ENCODE data around the gene PTPRT.

PTPRT gene

DNA sequence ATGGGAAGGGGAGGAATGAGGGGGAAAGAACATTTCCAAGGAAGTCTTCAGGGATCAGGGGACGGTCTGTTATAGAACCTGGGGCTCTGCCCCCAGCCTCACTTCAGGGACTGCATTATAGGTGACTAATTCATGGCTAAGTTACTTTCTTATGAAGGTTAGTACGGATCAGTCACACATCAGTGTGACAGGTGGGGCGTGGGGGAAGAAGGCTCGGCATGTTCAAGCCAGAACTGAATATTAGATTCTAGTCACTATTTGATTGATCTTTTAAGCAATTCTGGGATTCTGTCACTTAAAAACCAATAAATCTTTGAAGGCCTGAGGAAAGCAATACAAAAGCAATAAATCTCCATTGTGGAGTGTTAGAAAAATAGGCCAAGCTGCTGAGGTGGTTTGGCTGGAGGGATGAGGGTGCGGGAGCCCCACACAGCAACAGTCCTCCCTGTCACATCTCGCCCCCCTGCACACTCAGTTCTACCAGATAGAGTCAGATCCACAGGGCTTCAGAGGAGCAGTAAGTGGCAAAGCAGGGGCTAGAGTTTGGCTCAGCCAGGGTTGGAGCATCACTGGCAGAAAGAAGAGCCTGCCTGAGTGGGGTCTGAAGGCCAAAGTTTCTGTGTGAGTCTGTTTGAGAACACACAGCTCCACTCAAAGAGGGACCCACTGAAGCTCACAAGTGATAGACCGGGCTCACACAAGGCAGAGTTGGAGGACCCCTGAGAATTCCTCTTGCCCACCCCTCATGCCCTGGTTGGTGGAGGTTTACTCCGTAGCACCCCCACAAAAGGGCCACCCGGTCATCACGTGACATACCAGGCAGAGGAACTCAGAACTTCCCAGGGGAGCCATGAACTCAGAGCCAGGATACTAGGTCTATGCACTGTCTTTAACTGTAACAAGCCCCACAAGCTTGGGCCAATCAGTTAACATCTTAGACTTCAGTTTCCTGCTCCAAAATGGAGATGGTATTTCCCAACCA lies 843.2 kb downstream of the PTPRT start:
- TF ChIP-seq CTCF (conservative IDR thresholded peaks at IDR 0.05; ENCODE audit: control insufficient read depth, insufficient read depth, low read depth, low read length): no peak
- DNase-seq (ENCODE audit: low read depth): no peak

DNA sequence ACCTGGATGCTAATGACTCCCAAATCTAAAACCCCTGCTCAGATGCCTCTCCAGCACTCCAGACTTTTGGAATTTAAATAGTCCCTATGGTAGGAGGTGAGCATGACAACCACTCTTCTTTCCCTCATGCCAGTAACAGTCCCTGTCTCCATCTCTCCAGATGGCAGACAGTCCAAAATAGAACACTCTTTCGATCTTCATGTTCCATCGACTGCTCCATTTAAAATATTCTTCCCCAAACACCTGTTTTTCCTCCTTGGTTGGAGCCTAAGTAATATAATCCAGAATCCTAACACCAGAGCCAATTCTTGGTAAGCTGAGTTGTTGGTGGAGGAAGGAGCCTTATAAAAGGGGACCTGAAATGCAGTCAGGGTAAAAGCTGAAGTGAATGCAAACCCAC lies 848.1 kb downstream of the PTPRT start:
- H3K4me3 ChIP-seq (ENCODE audit: control insufficient read depth, low read depth, low read length): no peak overlapping the region
- TF ChIP-seq CTCF (conservative IDR thresholded peaks at IDR 0.05; ENCODE audit: control insufficient read depth, insufficient read depth, low read depth, low read length): no peak
- DNase-seq (ENCODE audit: low read depth): no peak

More for the DNA sequence above, 843.2 kb downstream of the PTPRT start:
- no peak overlapping the region for H3K4me3 ChIP-seq (ENCODE audit: control insufficient read depth, low read depth, low read length)

GRCh38 chr20:42340368-42340767 lies 849.3 kb downstream of the PTPRT start:
- no peak for DNase-seq (ENCODE audit: low read depth)
- no peak for TF ChIP-seq CTCF (conservative IDR thresholded peaks at IDR 0.05; ENCODE audit: control insufficient read depth, insufficient read depth, low read depth, low read length)
- no peak overlapping the region for H3K4me3 ChIP-seq (ENCODE audit: control insufficient read depth, low read depth, low read length)

GRCh38 chr20:42338294-42339201 lies 851.2 kb downstream of the PTPRT start:
- TF ChIP-seq CTCF (conservative IDR thresholded peaks at IDR 0.05; ENCODE audit: control insufficient read depth, insufficient read depth, low read depth, low read length): no peak
- no peak overlapping the region for H3K4me3 ChIP-seq (ENCODE audit: control insufficient read depth, low read depth, low read length)
- DNase-seq (ENCODE audit: low read depth): no peak

- no peak for TF ChIP-seq CTCF (conservative IDR thresholded peaks at IDR 0.05; ENCODE audit: control insufficient read depth, insufficient read depth, low read depth, low read length)
- no peak for DNase-seq (ENCODE audit: low read depth)
- no peak overlapping the region for H3K4me3 ChIP-seq (ENCODE audit: control insufficient read depth, low read depth, low read length)
Measured at GRCh38 chr20:42336576-42336975, 853.1 kb downstream of the PTPRT start.

GRCh38 chr20:42319252-42320013 lies 870.3 kb downstream of the PTPRT start:
- DNase-seq (ENCODE audit: low read depth): no peak
- no peak for TF ChIP-seq CTCF (conservative IDR thresholded peaks at IDR 0.05; ENCODE audit: control insufficient read depth, insufficient read depth, low read depth, low read length)
- no peak overlapping the region for H3K4me3 ChIP-seq (ENCODE audit: control insufficient read depth, low read depth, low read length)
